Measurements from ENCODE around the gene GEMIN7.

DNA sequence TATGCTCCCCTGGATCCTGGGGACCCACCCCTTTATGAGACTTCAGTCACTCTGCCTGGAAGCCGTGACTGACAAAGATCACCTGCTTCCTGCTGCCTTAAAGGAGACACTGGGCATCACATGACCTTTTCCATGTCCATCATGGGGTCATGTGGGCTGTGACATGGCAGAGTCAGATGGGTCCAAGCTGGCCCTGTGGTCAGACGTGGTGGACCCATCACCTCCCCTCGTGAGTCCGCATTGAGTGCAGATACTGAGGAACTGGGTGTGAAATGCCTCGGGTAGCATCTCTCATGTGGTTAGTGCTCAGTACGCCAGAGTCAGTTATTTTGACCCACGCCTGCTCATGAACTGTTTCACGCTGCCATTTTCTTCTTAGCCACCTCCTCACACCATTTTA lies 54.6 kb downstream of the GEMIN7 start:
- TF ChIP-seq, protein P1, sequence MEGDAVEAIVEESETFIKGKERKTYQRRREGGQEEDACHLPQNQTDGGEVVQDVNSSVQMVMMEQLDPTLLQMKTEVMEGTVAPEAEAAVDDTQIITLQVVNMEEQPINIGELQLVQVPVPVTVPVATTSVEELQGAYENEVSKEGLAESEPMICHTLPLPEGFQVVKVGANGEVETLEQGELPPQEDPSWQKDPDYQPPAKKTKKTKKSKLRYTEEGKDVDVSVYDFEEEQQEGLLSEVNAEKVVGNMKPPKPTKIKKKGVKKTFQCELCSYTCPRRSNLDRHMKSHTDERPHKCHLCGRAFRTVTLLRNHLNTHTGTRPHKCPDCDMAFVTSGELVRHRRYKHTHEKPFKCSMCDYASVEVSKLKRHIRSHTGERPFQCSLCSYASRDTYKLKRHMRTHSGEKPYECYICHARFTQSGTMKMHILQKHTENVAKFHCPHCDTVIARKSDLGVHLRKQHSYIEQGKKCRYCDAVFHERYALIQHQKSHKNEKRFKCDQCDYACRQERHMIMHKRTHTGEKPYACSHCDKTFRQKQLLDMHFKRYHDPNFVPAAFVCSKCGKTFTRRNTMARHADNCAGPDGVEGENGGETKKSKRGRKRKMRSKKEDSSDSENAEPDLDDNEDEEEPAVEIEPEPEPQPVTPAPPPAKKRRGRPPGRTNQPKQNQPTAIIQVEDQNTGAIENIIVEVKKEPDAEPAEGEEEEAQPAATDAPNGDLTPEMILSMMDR (IDR thresholded peaks at IDR 0.05): no peak
- no peak for TF ChIP-seq POLR2A (IDR thresholded peaks at IDR 0.05)

Data from body of pancreas (tissue), 4 donors.